Endothelial cell of umbilical vein (primary cell): ENCODE data around the gene RUNX2.

Experiments
- EZH2 ChIP-seq: IDR thresholded peaks from 2 replicates; pipeline ENCODE4 v1.6.1; 2012; ENCODE audit warnings: borderline replicate concordance, low read depth, mild to moderate bottlenecking, moderate library complexity, low read length, inconsistent platforms; ENCODE audit not compliant: severe bottlenecking
- MYC ChIP-seq: IDR thresholded peaks from one replicate; pipeline ENCODE4 v1.6.1; 2011; ENCODE audit warnings: mild to moderate bottlenecking, low read depth, low read length
- POLR2AphosphoS5 ChIP-seq: IDR thresholded peaks from 2 replicates; pipeline ENCODE4 v1.6.1; 2012; ENCODE audit warnings: low read depth, mild to moderate bottlenecking, control low read depth, low read length, moderate library complexity; ENCODE audit not compliant: insufficient read depth
- TF ChIP-seq, protein P1 (sequence below), 2 donors: IDR thresholded peaks; 1 replicate in 1 of 2; 2 replicates in 1 of 2; pipeline ENCODE4 v1.5.1; 2011; ENCODE audit warnings: low read length in 2 of 2, mild to moderate bottlenecking in 2 of 2, moderate library complexity in 2 of 2, control low read depth in 1 of 2, inconsistent platforms in 1 of 2, low read depth in 1 of 2; ENCODE audit not compliant: insufficient read depth in 1 of 2; ENCODE audit errors: extremely low read depth in 1 of 2

DNA sequence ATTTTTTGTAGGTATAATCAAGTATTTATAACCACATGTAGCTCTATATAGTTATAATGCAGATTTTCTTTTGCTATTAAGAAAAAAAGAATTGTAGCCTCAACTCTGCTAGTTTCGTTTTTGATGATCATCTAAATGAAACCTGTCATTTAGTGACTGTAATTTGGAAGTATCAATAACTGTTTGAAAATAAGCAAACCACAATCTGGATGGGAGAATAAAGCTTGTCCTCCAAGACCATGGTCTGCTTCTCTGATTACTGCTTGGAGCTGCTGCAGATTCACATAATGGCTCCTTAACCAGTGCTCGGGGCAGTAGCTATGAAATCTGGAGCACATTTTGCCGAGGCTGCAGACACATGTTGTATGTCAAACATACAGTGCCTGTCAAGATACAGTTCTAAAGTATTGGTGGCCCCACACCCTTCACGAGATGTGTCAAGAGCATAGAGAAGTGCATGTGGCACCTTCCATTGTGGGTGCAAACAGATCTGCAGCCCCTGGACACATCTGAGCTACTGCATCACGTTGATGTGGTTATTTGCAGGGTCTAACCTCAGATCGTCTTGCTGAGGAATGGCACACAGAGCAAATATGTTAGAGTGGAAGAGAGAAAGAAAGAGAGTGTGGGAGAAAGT is 305.3 kb downstream of the RUNX2 start:
- TF ChIP-seq, protein P1, sequence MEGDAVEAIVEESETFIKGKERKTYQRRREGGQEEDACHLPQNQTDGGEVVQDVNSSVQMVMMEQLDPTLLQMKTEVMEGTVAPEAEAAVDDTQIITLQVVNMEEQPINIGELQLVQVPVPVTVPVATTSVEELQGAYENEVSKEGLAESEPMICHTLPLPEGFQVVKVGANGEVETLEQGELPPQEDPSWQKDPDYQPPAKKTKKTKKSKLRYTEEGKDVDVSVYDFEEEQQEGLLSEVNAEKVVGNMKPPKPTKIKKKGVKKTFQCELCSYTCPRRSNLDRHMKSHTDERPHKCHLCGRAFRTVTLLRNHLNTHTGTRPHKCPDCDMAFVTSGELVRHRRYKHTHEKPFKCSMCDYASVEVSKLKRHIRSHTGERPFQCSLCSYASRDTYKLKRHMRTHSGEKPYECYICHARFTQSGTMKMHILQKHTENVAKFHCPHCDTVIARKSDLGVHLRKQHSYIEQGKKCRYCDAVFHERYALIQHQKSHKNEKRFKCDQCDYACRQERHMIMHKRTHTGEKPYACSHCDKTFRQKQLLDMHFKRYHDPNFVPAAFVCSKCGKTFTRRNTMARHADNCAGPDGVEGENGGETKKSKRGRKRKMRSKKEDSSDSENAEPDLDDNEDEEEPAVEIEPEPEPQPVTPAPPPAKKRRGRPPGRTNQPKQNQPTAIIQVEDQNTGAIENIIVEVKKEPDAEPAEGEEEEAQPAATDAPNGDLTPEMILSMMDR (IDR thresholded peaks at IDR 0.05; ENCODE audit: extremely low read depth in 1 of 2, insufficient read depth in 1 of 2, low read depth in 1 of 2, low read length in 2 of 2): no peak
- TF ChIP-seq POLR2AphosphoS5 (no peak), MYC (no peak), EZH2 (no peak)
